ENCODE results near the gene NBR1.
"Not testable (repeated sequence)": the region's sequence is repeated elsewhere in the genome, so short reads cannot be mapped to it uniquely, and the experiment has no call there.

NBR1 gene

GRCh38 chr17:43193251-43193650 is 22.2 kb downstream of the NBR1 start:
- no peaks in the 10 kb centered on the region for H3K9me3 ChIP-seq (ENCODE audit: insufficient read depth, low read length)
- H3K4me3 ChIP-seq (ENCODE audit: insufficient read length, low read depth) = no peak overlapping the region
- H3K4me1 ChIP-seq (ENCODE audit: insufficient read depth, insufficient read length) = peaks cover 2% of the 10 kb centered on the region
- H3K27me3 ChIP-seq (ENCODE audit: insufficient read depth, insufficient read length) = no peaks in the 10 kb centered on the region
- peaks cover 75% of the 10 kb centered on the region for H3K36me3 ChIP-seq (ENCODE audit: insufficient read depth, insufficient read length, low read length)
- TF ChIP-seq ZNF274 (IDR thresholded peaks at IDR 0.05; ENCODE audit: low read depth, low read length) (no peak), YY1 (IDR thresholded peaks at IDR 0.05; ENCODE audit: insufficient read depth, insufficient read length) (no peak), SUZ12 (IDR thresholded peaks at IDR 0.05; ENCODE audit: extremely low read depth, insufficient read depth, insufficient read length) (no peak)
- DNase-seq (ENCODE audit: low read depth, low spot score) = no peak
- no peak overlapping the region for H3K9ac ChIP-seq (ENCODE audit: insufficient read length, low read depth)

- no peak for DNase-seq (ENCODE audit: low read depth, low spot score)
- Histone ChIP-seq H3K4me1 (ENCODE audit: insufficient read depth, insufficient read length) (peaks cover 2% of the 10 kb centered on the region), H3K36me3 (ENCODE audit: insufficient read depth, insufficient read length, low read length) (peaks cover 74% of the 10 kb centered on the region), H3K9ac (ENCODE audit: insufficient read length, low read depth) (no peak overlapping the region), H3K4me3 (ENCODE audit: insufficient read length, low read depth) (no peak overlapping the region), H3K27me3 (ENCODE audit: insufficient read depth, insufficient read length) (no peaks in the 10 kb centered on the region), H3K9me3 (ENCODE audit: insufficient read depth, low read length) (no peaks in the 10 kb centered on the region)
- no peak for TF ChIP-seq SUZ12 (IDR thresholded peaks at IDR 0.05; ENCODE audit: extremely low read depth, insufficient read depth, insufficient read length)
- TF ChIP-seq ZNF274 (IDR thresholded peaks at IDR 0.05; ENCODE audit: low read depth, low read length) = no peak
- no peak for TF ChIP-seq YY1 (IDR thresholded peaks at IDR 0.05; ENCODE audit: insufficient read depth, insufficient read length)
Observed at GRCh38 chr17:43199633-43200032, 28.6 kb downstream of the NBR1 start.

- no peak overlapping the region for H3K9ac ChIP-seq (ENCODE audit: insufficient read length, low read depth)
- no peak for TF ChIP-seq YY1 (IDR thresholded peaks at IDR 0.05; ENCODE audit: insufficient read depth, insufficient read length)
- no peak for TF ChIP-seq ZNF274 (IDR thresholded peaks at IDR 0.05; ENCODE audit: low read depth, low read length)
- TF ChIP-seq SUZ12 (IDR thresholded peaks at IDR 0.05; ENCODE audit: extremely low read depth, insufficient read depth, insufficient read length) = no peak
- peaks cover 2% of the 10 kb centered on the region for H3K4me1 ChIP-seq (ENCODE audit: insufficient read depth, insufficient read length)
- peaks cover 70% of the 10 kb centered on the region for H3K36me3 ChIP-seq (ENCODE audit: insufficient read depth, insufficient read length, low read length)
- no peak for DNase-seq (ENCODE audit: low read depth, low spot score)
- H3K27me3 ChIP-seq (ENCODE audit: insufficient read depth, insufficient read length) = no peaks in the 10 kb centered on the region
- H3K4me3 ChIP-seq (ENCODE audit: insufficient read length, low read depth) = no peak overlapping the region
- no peaks in the 10 kb centered on the region for H3K9me3 ChIP-seq (ENCODE audit: insufficient read depth, low read length)
Observed at GRCh38 chr17:43200127-43200526, 29.1 kb downstream of the NBR1 start.

GRCh38 chr17:43203013-43203412 is 32.0 kb downstream of the NBR1 start:
- H3K27me3 ChIP-seq (ENCODE audit: insufficient read depth, insufficient read length); H3K4me1 ChIP-seq (ENCODE audit: insufficient read depth, insufficient read length); H3K9ac ChIP-seq (ENCODE audit: insufficient read length, low read depth); DNase-seq (ENCODE audit: low read depth, low spot score); H3K9me3 ChIP-seq (ENCODE audit: insufficient read depth, low read length); H3K4me3 ChIP-seq (ENCODE audit: insufficient read length, low read depth): not testable (repeated sequence)
- H3K36me3 ChIP-seq (ENCODE audit: insufficient read depth, insufficient read length, low read length) = peaks cover 56% of the 10 kb centered on the region

GRCh38 chr17:43210576-43210975 is 39.6 kb downstream of the NBR1 start:
- no peaks in the 10 kb centered on the region for H3K4me1 ChIP-seq (ENCODE audit: insufficient read depth, insufficient read length)
- no peaks in the 10 kb centered on the region for H3K27me3 ChIP-seq (ENCODE audit: insufficient read depth, insufficient read length)
- no peak overlapping the region for H3K4me3 ChIP-seq (ENCODE audit: insufficient read length, low read depth)
- no peak for TF ChIP-seq YY1 (IDR thresholded peaks at IDR 0.05; ENCODE audit: insufficient read depth, insufficient read length)
- no peak for TF ChIP-seq SUZ12 (IDR thresholded peaks at IDR 0.05; ENCODE audit: extremely low read depth, insufficient read depth, insufficient read length)
- TF ChIP-seq ZNF274 (IDR thresholded peaks at IDR 0.05; ENCODE audit: low read depth, low read length) = no peak
- H3K36me3 ChIP-seq (ENCODE audit: insufficient read depth, insufficient read length, low read length) = peaks cover 31% of the 10 kb centered on the region
- no peaks in the 10 kb centered on the region for H3K9me3 ChIP-seq (ENCODE audit: insufficient read depth, low read length)
- no peak for DNase-seq (ENCODE audit: low read depth, low spot score)
- H3K9ac ChIP-seq (ENCODE audit: insufficient read length, low read depth) = peak overlapping the region; percentile 70

GRCh38 chr17:43211123-43211479 is 40.1 kb downstream of the NBR1 start:
- Histone ChIP-seq H3K4me1 (ENCODE audit: insufficient read depth, insufficient read length) (no peaks in the 10 kb centered on the region), H3K27me3 (ENCODE audit: insufficient read depth, insufficient read length) (no peaks in the 10 kb centered on the region), H3K9me3 (ENCODE audit: insufficient read depth, low read length) (no peaks in the 10 kb centered on the region), H3K36me3 (ENCODE audit: insufficient read depth, insufficient read length, low read length) (peaks cover 36% of the 10 kb centered on the region), H3K4me3 (ENCODE audit: insufficient read length, low read depth) (peak overlapping the region; percentile 43), H3K9ac (ENCODE audit: insufficient read length, low read depth) (peak overlapping the region; percentile 70)
- DNase-seq (ENCODE audit: low read depth, low spot score) = no peak
- no peak for TF ChIP-seq YY1 (IDR thresholded peaks at IDR 0.05; ENCODE audit: insufficient read depth, insufficient read length)

- no peak for TF ChIP-seq ZNF274 (IDR thresholded peaks at IDR 0.05; ENCODE audit: low read depth, low read length)
- TF ChIP-seq YY1 (IDR thresholded peaks at IDR 0.05; ENCODE audit: insufficient read depth, insufficient read length) = no peak
- no peak for TF ChIP-seq SUZ12 (IDR thresholded peaks at IDR 0.05; ENCODE audit: extremely low read depth, insufficient read depth, insufficient read length)
- DNase-seq (ENCODE audit: low read depth, low spot score) = peak; percentile 46
- H3K9ac ChIP-seq (ENCODE audit: insufficient read length, low read depth) = peak within 1 kb of the TSS; percentile 70
Observed at GRCh38 chr17:43211480-43212402, 40.7 kb downstream of the NBR1 start, which contains the start of gene TMEM106A. Gene TMEM106A, plus strand, starts transcription at chr17:43211875. Its CDS starts 1,167 bp downstream, at chr17:43213042.

More at GRCh38 chr17:43211480-43212402, 40.7 kb downstream of the NBR1 start, which contains the start of gene TMEM106A:
- H3K36me3 ChIP-seq (ENCODE audit: insufficient read depth, insufficient read length, low read length) = peaks cover 43% of the 10 kb centered on the region
- no peaks in the 10 kb centered on the region for H3K9me3 ChIP-seq (ENCODE audit: insufficient read depth, low read length)
- peak within 1 kb of the TSS; percentile 43 for H3K4me3 ChIP-seq (ENCODE audit: insufficient read length, low read depth)
- no peaks in the 10 kb centered on the region for H3K4me1 ChIP-seq (ENCODE audit: insufficient read depth, insufficient read length)
- H3K27me3 ChIP-seq (ENCODE audit: insufficient read depth, insufficient read length) = no peaks in the 10 kb centered on the region
